HG03196 (cell line): ENCODE data around the gene EIF3A.
"Not testable (repeated sequence)": the region's sequence is repeated elsewhere in the genome, so short reads cannot be mapped to it uniquely, and the experiment has no call there.

ENCODE experiments used
- ATAC-seq: cut with Tn5 transposase; IDR thresholded peaks from one replicate; pipeline ENCODE4 v1.9.1; 2021; ENCODE audit not compliant: unreplicated experiment

EIF3A gene

DNA sequence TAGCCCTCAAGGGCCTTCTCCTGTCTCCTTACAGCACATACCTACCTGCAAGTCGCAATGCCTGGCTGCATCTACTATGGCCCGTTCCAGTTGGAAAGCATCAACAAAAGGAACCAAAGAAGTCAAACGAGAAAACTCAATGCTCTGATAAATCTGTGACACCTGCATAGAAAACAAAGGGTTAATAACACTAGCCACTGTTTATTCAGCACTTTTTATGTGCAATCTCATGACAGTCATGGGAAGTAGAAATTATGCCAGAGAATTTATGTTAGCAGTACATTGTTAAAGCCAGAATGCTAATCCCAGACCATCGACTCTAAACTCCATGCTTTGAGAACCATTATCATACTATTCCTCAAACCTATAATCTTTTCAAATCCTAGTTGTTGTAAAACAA, 21.1 kb downstream of the EIF3A start:
- ATAC-seq: no peak

DNA sequence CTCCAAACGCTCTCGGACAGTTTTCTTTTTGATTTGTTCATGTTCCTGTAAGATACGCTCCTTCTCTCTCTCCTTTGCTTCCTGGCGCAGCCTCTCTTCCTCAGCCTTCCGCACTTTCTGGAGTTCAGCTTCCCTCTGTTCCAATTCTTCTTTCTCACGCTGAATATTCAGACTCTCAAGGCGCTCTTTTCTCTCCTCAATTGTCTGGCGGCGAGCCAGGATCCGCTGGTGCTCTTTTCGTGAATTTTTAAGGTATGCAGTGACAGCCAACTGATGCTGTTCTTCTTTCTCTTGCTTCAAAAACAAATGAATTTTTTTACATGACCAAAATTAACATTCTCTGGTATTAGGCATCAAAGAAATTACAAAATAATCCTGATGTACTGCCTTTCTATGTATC, 22.6 kb downstream of the EIF3A start:
- no peak for ATAC-seq

- ATAC-seq: no peak
Observed at GRCh38 chr10:119055472-119055871, 25.1 kb downstream of the EIF3A start.

- ATAC-seq: no peak
Observed at GRCh38 chr10:119051775-119052174, 28.8 kb downstream of the EIF3A start.

DNA sequence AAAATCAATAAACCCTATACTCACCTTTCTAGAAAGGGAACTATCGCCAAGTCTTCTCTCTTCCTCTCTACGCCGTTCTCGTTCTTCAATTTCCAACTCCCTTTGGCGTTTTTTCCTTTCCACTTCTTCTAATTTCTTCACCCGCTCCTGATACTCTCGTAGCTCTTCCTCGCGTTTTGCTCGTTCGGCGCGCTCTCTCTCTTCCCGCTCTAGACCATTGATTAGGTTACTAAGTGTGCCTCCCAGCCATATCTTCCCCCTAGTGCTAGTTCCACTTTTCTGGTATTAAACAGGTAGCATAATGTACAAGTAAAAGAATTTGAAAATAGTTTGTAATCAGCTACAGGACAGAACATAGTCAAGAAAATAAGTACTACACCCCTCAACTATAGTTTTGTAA, 30.8 kb downstream of the EIF3A start:
- no peak for ATAC-seq

- ATAC-seq: no peak
Observed at GRCh38 chr10:119049361-119049760, 31.3 kb downstream of the EIF3A start.

DNA sequence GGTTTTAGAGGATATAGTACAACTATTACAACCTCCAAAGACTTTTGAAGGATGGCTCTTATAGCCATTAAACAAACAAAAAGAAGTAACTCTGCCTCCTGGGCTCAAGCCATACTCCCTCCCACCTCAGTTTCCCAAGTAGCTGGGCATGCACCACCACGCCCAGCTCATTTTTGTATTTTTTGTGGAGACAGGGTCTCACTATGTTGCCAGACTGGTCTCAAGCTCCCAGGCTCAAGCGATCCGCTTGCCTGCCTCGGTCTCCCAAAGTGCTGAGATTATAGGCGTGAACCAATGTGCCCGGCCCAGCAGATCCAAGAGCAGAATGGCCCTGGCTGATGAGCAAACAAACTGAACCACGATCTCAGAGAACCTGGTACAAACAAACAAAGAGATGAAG, 35.1 kb downstream of the EIF3A start:
- no peak for ATAC-seq

- no peak for ATAC-seq
Observed at GRCh38 chr10:119042169-119042568, 38.4 kb downstream of the EIF3A start.

DNA sequence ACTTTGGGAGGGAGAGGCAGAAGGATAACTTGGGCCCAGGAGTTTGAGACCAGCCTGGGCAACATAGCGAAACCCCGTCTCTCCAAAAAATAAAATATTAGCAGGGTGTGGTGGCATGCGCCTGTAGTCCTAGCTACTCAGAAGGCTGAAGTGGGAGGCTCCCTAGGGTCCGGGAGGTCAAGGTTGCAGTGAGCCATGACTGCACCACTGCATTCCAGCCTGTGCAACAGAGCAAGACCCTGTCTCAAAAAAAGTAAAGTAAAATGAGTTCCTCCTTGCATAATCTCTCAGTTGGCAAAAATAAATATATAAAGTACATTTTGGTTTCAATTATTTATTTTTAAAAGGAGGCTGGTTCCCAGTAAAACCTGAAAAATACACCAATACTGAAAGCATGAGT, 39.3 kb downstream of the EIF3A start:
- no peak for ATAC-seq

DNA sequence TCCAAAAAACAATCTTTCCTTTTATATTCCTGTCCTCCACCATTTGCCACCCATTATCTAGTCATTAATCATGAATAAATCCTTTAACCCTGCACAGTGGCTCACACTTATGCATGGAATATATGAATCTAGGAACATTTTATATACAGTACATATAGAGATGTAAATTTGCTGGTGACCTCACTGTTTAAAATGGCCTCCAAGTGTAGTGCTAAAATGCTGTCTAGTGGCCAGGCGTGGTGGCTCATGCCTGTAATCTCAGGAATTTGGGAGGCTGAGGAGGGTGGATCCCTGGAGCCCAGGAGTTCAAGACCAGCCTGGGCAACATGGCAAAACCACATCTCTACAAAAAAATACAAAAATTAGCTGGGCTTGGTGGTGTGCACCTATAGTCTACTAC, 41.5 kb downstream of the EIF3A start:
- ATAC-seq: no peak

GRCh38 chr10:119031496-119032059, 49.0 kb downstream of the EIF3A start:
- ATAC-seq: no peak

GRCh38 chr10:119030421-119031250, 50.0 kb downstream of the EIF3A start:
- ATAC-seq: peak; percentile 45

DNA sequence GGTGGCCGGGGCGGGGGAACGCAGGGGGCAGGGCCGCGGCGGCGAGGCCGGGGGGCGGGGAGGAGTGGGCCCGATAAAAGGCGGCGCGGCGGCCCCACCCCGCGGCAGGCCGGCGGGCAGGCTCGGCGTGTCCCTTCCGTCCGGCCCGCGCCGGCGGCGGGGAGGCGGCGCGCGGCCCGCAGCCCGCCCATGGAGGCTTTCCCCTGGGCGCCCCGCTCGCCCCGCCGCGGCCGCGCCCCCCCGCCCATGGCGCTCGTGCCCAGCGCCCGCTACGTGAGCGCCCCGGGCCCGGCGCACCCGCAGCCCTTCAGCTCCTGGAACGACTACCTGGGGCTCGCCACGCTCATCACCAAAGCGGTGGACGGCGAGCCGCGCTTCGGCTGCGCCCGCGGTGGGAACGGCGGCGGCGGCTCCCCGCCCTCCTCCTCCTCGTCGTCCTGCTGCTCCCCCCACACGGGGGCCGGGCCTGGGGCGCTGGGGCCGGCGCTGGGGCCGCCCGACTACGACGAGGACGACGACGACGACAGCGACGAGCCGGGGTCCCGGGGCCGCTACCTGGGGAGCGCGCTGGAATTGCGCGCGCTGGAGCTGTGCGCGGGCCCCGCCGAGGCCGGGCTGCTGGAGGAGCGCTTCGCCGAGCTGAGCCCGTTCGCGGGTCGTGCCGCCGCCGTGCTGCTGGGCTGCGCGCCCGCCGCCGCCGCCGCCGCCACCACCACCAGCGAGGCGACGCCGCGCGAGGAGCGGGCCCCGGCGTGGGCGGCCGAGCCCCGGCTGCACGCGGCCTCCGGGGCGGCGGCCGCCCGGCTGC, 50.8 kb downstream of the EIF3A start, which contains the start of gene NANOS1:
Gene NANOS1, plus strand, starts transcription at position 102 of the 808 bp plus-strand sequence. Its CDS starts 88 bp downstream, at position 190.
- ATAC-seq: peak; percentile 11

- ATAC-seq: peak; percentile 58
Observed at GRCh38 chr10:119028900-119029612, 51.6 kb downstream of the EIF3A start.

GRCh38 chr10:119028445-119028899, 52.1 kb downstream of the EIF3A start:
- ATAC-seq: not testable (repeated sequence)

DNA sequence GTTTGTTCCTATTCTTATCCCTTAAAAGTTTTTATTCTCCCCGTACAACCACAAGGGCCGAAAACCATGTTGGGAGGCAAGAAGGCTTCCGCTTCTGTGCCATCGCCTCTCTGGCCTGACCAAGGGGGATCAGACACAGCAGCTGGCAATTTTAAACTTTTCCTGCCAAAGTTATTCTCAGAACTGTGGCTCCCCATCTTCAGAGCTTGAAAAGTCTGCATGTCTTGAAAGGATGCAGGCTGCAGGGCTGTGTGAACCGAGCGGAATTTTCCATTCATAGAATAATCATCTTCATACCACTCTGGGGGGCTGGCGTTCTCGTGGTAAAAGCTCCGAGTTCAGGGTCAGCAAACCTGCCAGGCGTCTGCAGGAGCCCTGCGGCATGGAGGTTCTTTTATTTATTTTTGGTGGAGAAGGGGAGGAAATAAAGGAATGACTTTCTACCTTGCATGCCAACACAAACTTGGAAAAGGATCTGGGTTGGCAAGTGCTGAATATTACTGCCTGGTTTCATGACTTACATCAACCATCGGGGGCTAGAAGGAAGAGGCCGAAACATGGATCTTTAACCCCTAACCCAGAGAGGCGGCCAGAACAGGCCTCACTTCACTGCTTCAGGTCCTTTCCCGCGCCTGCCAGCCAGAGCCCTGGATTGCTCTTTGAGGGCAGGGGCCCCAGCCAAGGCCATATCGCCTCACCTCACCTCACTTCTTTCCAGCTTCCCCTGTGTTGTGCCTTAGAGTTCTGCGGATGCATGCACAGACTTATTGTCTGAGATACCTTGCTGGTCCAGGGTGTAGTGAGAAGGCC, 54.1 kb downstream of the EIF3A start:
- ATAC-seq: no peak

DNA sequence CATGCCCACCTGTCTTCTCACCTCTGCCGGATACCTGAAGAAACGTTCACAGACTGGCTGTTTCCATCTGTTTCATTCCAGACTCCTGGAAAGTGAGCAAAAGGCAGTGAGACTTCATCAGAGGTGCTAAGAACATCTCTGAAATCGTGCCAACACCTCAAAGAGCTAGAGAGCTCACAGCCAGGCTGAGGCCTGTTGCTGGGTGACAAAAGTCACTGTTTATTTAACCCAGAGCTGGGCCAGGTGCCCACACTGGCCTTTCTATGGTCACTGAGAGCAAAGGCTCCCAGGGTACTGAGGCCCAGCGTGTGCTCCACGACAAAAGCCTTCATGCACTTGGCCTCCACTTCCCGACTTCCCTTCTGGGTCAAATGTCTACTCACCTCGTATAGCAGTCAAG, 54.8 kb downstream of the EIF3A start:
- no peak for ATAC-seq

- ATAC-seq: no peak
Observed at GRCh38 chr10:119025336-119025735, 55.3 kb downstream of the EIF3A start.

GRCh38 chr10:119024882-119025281, 55.7 kb downstream of the EIF3A start:
- ATAC-seq: no peak

GRCh38 chr10:119023553-119023868, 57.1 kb downstream of the EIF3A start:
- no peak for ATAC-seq
